OCI-M1 (cell line): Measurements from ENCODE around the gene RGS10.
"Not testable (repeated sequence)": the region's sequence is repeated elsewhere in the genome, so short reads cannot be mapped to it uniquely, and the experiment has no call there.

Experiments
- DNase-seq: peaks from one replicate; lab custom pipeline; 2025; lab: John Stamatoyannopoulos, UW

Gene RGS10

DNA sequence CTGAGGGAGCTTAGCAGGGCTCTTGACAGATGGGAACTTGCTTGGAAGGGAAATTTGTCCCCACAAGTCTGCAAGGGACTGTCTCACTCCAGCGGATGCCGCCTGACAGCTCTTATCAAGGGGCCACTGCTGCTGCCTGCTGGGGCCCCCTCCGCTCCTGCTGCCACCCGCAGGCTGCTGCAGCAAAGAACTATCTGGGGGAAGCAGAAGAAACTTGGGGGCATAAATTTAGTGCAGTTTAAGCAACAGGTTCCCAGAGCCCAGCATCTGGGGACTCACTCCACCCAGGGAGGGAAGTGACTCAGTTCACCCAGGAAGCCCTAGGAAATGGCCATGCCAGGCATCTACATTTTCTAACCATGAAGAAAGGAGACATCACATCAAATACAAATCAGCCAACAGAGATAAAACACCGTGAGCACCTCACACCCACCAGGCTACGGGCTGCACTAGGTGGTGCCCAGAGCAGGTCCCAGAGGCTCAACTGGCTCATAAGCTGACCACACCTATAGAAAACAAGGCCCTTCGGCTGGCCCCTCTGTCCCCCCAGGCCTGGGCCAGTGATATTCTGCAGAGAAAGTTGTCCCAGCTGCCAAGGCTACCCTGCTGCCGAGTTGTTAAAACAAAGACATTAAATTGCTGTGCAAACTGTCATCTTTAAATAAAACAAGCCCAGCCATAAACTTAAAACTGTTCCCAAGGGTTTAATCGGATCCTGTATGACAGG lies 3.7 kb downstream of the RGS10 start:
- DNase-seq = peak; percentile 74

DNA sequence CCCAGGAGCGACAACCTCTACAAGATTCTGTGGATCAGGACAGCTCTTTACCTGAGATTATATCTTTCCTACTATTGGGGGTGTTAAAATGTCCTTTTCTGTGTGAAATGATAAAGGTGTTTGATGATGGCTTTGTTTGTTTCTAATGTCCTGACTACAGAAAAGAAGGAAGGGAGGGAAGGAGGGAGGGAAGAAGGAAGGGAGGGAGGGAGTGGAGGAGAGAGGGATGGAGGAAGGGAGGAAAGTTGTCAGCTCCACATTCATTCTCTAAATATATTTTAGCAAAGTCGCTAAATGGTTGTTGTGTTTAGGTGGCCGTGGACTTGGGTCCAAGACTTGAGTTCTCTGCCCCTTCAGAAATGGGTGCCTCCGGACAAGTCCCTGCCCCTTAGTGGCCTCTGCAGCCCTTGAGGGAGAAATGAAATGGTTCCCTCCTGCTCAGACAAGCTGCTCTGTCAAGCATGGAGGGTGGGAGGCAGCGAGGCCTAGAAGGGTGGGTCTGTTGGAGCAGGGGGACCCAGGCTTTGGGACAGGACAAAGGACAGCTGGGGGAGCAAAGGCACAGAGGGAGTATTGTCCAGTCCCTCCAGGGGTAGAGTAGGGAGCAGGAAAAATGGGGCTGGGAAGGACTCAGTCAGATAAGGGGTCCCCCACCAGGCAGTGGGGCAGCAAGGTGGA lies 4.4 kb downstream of the RGS10 start:
- DNase-seq = no peak

GRCh38 chr10:119536508-119537025 lies 6.0 kb downstream of the RGS10 start:
- DNase-seq = no peak

DNA sequence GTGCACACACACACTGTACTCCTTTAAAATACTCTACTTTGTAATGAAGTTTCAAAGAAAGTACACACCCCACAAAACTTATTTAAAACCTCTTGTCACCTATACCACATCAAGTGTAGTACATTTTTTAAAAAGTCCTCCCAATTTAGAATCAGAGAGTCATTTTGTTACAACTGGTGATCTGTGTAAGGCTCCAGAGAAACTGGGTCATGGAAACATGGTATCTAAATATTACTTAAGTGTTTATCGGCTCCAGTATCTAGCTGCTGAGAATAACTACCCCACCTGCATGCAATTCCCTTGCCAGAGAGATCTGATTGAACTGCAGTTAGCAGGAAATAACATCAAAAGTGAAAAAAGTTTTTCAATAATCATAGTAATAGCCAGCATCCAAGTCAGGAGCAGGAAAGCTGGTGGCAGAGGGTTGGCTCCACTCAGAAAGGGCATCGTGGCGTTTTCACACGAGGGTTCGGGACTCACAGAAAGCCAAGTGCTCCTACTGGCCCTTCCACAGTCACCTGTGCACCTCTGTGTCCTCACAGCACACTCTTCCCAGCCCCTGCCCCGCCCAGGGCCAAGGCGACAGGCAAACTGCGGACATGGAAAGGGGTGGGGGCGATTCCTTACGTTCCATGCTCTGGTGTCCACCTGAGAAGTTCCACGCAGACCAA lies 6.5 kb downstream of the RGS10 start:
- no peak for DNase-seq

GRCh38 chr10:119535305-119535704 lies 7.2 kb downstream of the RGS10 start:
- DNase-seq = no peak

DNA sequence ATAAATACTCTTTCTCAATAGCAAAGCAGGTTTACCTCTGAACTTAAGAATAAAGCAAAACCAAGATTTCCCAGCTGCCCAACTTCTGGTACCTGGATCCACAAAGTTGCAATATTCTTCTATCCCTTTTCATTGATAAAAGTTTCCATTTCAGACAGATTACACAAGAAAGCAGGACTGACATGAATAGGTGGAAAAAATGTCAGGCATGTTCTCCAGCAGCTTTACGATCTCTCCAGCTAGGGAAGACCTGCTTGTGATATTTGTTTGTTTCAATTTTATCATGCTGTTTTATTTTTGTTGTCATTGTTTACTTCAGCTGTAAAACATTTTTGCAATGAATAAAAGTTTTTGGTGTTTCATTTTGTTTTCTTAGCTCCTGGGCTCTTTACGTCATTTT lies 9.0 kb downstream of the RGS10 start:
- DNase-seq = no peak

DNA sequence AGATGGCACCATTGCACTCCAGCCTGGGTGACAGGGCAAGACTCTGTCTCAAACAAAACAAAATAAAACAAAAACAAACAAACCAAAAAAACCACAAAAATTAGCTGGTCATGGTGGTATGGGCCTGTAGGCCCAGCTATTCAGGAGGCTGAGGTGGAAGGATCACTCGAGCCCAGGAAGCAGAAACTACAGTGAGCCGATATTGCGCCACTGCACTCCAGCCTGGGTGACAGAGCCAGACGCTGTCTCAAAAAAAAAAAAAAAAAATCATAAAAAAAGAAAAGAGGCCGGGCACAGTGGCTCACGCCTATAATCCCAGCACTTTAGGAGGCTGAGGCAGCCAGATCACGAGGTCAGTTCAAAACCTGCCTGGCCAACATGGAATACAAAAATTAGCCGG lies 9.7 kb downstream of the RGS10 start:
- not testable (repeated sequence) for DNase-seq

- DNase-seq = not testable (repeated sequence)
Measured at GRCh38 chr10:119532251-119532650, 10.3 kb downstream of the RGS10 start.

DNA sequence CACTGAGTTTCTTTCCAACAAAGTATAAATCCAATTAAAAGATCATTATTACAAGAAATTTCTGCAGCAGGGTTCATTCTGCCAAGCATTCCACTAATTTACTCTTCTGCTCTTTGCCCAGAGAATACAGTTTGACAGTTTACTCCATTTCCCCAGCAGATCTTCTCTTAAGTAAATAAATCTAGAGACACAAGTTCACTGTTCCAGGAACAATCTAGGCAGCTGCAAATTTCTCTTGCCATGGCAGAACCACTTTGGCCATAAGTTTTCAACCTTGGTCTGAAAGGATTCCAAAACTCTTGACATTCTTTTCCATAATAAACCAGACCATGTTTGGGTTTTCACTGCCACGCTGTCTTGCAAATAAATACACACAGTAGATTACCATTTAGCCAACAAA lies 11.5 kb downstream of the RGS10 start:
- no peak for DNase-seq

DNA sequence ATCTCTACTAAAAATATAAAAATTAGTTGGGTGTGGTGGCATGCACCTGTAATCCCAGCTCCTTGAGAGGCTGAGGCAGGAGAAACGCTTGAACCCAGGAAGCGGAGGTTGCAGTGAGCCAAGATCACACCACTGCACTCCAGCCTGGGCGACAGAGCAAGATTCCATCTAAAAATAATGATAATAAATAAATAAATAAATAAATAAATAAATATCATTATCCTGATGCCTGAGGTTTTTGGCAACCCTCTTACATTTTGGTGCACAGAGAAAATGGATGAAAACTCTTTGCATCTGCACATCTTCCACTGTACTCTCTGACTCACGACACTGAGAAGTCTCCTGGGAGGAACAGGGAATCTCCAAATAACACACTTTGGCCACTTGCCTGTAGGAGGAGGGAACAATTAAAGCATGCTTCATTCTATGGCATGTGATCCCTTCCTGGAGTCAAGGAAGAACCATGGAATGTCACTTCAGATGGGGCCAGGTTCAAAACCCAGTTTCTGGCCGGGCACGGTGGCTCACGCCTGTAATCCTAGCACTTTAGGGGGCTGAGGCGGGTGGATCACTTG lies 13.8 kb downstream of the RGS10 start:
- not testable (repeated sequence) for DNase-seq

DNA sequence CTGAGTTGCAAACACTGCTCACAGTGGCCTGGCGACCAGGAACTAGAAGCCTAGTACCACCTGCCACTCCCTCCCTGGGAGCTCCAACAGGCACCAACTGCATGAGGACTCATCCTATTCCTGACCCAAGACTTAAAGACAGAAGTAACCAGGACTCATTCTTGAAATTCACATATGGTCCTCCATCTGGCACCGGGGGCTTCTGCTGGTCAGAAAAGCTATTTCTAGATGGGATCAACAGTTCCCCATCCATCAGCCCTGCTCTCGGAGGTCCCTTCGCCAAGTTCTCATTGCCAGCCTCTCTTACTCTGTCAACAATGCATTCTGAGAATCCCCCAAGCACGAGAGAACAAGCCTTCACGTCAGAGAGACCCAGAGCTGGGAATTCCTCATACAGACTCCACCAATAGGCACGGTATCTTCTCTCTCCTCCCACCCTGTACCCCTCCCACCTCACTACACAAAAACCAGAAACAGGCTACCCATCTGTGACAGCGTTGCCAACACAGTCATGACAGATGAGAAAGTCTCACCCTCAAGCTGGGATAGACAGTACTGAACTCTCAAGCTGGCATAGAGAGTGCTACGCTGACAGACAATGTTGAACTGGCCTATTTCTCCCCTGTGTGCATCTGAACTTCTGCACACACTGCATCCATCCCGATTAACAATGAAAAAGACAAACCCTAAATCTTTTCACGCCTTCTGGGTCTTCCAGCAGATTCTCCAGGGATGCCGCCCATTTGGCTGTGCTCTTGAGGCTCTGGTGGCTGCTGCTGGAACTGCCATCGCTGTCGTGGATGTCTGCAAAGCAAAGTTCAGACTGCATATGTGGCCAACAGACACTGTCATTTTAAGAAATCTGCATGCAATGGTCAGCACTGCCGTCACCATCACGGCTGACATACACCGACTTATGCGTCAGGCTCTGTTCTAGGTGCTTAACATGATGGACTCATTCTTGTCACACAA lies 15.6 kb downstream of the RGS10 start:
- no peak for DNase-seq

- no peak for DNase-seq
Measured at GRCh38 chr10:119526149-119526548, 16.4 kb downstream of the RGS10 start.

DNA sequence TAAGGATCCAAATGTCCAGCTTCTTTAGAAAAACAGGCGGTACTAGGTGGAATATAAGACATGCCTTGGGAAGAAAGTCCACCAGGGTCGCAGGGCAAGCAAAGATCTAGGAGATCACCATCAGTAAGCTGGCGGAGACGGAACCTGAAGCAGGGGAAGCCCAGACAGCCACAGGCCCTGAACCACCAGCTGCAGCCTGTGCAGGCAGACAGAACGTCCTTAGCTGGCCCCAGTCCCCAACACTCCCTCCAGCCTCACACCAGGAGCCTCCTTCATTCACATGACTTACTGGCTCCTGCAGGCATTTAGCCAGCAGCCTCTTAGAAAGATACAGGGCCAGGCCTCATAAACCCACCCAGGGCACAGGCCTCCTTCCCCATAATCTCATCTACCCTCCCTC lies 17.4 kb downstream of the RGS10 start:
- DNase-seq = no peak

- no peak for DNase-seq
Measured at GRCh38 chr10:119524720-119525070, 17.8 kb downstream of the RGS10 start.

- DNase-seq = no peak
Measured at GRCh38 chr10:119523895-119524719, 18.4 kb downstream of the RGS10 start.

GRCh38 chr10:119522747-119523426 lies 19.6 kb downstream of the RGS10 start:
- DNase-seq = no peak

DNA sequence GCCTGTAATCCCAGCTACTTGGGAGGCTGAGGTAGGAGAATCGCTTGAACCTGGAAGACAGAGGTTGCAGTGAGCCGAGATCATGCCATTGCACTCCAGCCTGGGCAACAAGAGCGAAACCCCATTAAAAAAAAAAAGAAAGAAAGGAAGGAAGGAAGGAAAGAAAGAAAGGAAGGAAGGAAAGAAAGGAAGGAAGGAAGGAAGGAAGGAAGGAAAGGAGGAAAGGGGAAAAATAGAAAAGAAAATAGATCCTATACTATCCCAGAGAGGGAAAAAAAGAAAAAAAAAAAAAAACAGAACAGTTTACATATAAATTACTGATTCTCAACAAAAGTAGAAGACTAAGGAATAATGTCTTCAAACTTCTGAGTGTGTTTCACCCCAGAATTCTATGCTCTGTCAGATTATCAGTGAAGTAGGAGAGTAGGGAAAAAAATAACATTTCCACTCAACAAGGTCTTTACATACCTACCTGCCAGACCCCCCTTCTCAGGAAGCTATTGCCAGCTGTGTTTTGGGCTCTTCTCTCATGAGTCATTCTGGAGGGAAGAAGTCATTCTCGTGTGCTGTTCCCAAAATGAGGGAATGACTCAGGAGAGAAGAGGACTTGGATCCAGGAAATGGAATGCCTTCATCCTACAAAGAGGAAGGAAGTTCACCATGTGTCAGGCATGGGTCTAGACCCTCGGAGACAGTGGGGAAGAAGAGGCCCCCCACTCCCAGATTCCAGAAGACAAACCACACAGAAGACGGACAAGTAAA lies 20.9 kb downstream of the RGS10 start:
- DNase-seq = no peak

DNA sequence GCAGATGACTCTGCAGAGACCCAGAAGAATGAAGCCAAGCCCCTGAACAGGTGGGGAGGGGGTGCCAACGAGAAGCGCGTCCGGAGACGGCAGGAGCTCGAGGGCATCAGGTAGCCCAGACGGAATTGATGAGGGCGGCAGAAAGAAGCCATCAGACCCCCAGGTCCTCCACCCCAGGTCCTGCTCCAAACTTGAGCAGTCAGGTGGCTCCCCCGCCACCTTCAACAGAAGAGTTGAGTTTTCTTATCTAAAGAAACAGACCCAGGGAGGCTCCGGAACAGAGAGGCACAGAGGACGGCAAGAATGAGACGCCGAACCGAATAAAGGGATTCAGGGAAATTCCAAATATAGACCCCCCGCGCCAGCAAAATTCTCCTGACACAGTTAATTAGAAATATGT lies 22.2 kb downstream of the RGS10 start:
- DNase-seq = peak; percentile 78

- DNase-seq = no peak
Measured at GRCh38 chr10:119518936-119519335, 23.6 kb downstream of the RGS10 start.
